B cell (primary cell): ENCODE data around the gene PTPRS. TPM values are rescaled to one million over a fixed set of nuclear protein-coding genes. Genes with fewer than 3 reads are reported as not detected.

Experiments used
- ATAC-seq: fragments of 200-7000 bp; cut with Tn5 transposase; one replicate; pipeline ENCODE4 v1.10.0; 2021; ENCODE audit warnings: low read depth, mild to moderate bottlenecking, moderate number of reproducible peaks, moderate library complexity
- CTCF ChIA-PET: fragments of 350-600 bp; sonication (Branson Sonifier 250); formaldehyde crosslinking; loops from one replicate; lab custom pipeline; 2021; ENCODE audit warnings: antibody characterized with exemption, inconsistent platforms; lab: Charles Lee
- POLR2A ChIA-PET: fragments of 350-600 bp; sonication (Branson Sonifier 250); formaldehyde crosslinking; loops from one replicate; lab custom pipeline; 2021; ENCODE audit warnings: antibody characterized with exemption; lab: Charles Lee
- DNase-seq: peaks from one replicate; pipeline ENCODE4 v3.0.0; 2013
- H2AFZ ChIP-seq: 2 replicates; pipeline ENCODE4 v1.6.1; 2012; ENCODE audit warnings: mild to moderate bottlenecking, low read depth, low read length; ENCODE audit not compliant: insufficient read depth, poor library complexity, severe bottlenecking
- H3K27ac ChIP-seq, 2 donors: 1 replicate in 1 of 2; 2 replicates in 1 of 2; pipeline ENCODE4 v1.5.1; 2012 to 2013; ENCODE audit warnings: low read length in 2 of 2, mild to moderate bottlenecking in 2 of 2, moderate library complexity in 1 of 2
- H3K27me3 ChIP-seq, 4 experiments: fragments of 200-600 bp in 1 of 4; sonication (generic) in 1 of 4; replicated peaks in 1 of 4; 1 replicate in 2 of 4; 2 replicates in 2 of 4; pipeline versions ENCODE4 v1.6.1 to v1.7.0; 2013 to 2016; ENCODE audit warnings: low read length in 3 of 4, mild to moderate bottlenecking in 2 of 4, mixed read lengths in 1 of 4, moderate library complexity in 1 of 4; ENCODE audit not compliant: insufficient read depth in 4 of 4, control insufficient read depth in 3 of 4; ENCODE audit errors: control extremely low read depth in 1 of 4
- H3K36me3 ChIP-seq, 2 experiments: replicated peaks in 1 of 2; 1 replicate in 1 of 2; 2 replicates in 1 of 2; pipeline versions ENCODE4 v1.6.1 to v1.7.1; 2013; ENCODE audit warnings: low read length in 1 of 2; ENCODE audit not compliant: insufficient read depth in 2 of 2, control insufficient read depth in 1 of 2; ENCODE audit errors: control extremely low read depth in 1 of 2, extremely low read depth in 1 of 2
- H3K4me1 ChIP-seq, 2 donors: fragments of 200-600 bp in 1 of 2; sonication (generic) in 1 of 2; 1 replicate in 1 of 2; 2 replicates in 1 of 2; pipeline versions ENCODE4 v1.5.1 to v1.6.1; 2013 to 2017; ENCODE audit warnings: low read length in 2 of 2; ENCODE audit not compliant: control insufficient read depth in 2 of 2, insufficient read depth in 2 of 2
- H3K4me2 ChIP-seq: replicated peaks from 2 replicates; pipeline ENCODE3; 2012; ENCODE audit warnings: mild to moderate bottlenecking, low read depth, low read length; ENCODE audit not compliant: poor library complexity, severe bottlenecking
- H3K4me3 ChIP-seq, 5 experiments: fragments of 200-600 bp in 1 of 5; sonication (generic) in 1 of 5; 1 replicate in 3 of 5; 2 replicates in 2 of 5; pipeline versions ENCODE4 v1.5.1 to v1.7.0; 2011 to 2016; ENCODE audit warnings: low read length in 4 of 5, mild to moderate bottlenecking in 4 of 5, low read depth in 2 of 5, control low read depth in 1 of 5, moderate library complexity in 1 of 5; ENCODE audit not compliant: insufficient read depth in 1 of 5; ENCODE audit errors: control extremely low read depth in 1 of 5, extremely low read depth in 1 of 5
- H3K79me2 ChIP-seq: fragments of 200-600 bp; sonication (generic); one replicate; pipeline ENCODE4 v1.6.0; 2016; ENCODE audit warnings: low read length; ENCODE audit not compliant: control insufficient read depth, insufficient read depth
- H3K9ac ChIP-seq: fragments of 200-600 bp; sonication (generic); 2 replicates; pipeline ENCODE4 v1.6.1; 2017; ENCODE audit warnings: mild to moderate bottlenecking, low read length, moderate library complexity
- H3K9me3 ChIP-seq, 3 donors: one replicate each; pipeline versions ENCODE4 v1.6.1 to v1.7.1; 2013; ENCODE audit warnings: low read length in 2 of 3; ENCODE audit not compliant: control insufficient read depth in 2 of 3, insufficient read depth in 1 of 3; ENCODE audit errors: control extremely low read depth in 1 of 3
- H4K20me1 ChIP-seq: 2 replicates; pipeline ENCODE4 v1.6.0; 2012; ENCODE audit warnings: mild to moderate bottlenecking, low read length; ENCODE audit not compliant: insufficient read depth, control insufficient read depth, poor library complexity, severe bottlenecking
- H3K27ac Mint-ChIP-seq: one replicate; pipeline ENCODE4 v1.8.0; 2021; ENCODE audit warnings: mixed read lengths
- H3K27me3 Mint-ChIP-seq: one replicate; pipeline ENCODE4 v1.8.0; 2021; ENCODE audit warnings: mixed read lengths
- H3K4me1 Mint-ChIP-seq: one replicate; pipeline ENCODE4 v1.8.0; 2021; ENCODE audit warnings: mixed read lengths
- H3K4me3 Mint-ChIP-seq: one replicate; pipeline ENCODE4 v1.8.0; 2021; ENCODE audit warnings: mixed read lengths
- H3K9me3 Mint-ChIP-seq: one replicate; pipeline ENCODE4 v1.8.0; 2022; ENCODE audit warnings: mixed read lengths; ENCODE audit not compliant: insufficient read depth
- CTCF ChIP-seq: fragments of 200-600 bp; IDR thresholded peaks from one replicate; pipeline ENCODE4 v1.8.0; 2022; ENCODE audit warnings: antibody characterized with exemption, mild to moderate bottlenecking
- EZH2 ChIP-seq: IDR thresholded peaks from 2 replicates; pipeline ENCODE4 v1.6.1; 2012; ENCODE audit warnings: borderline replicate concordance, low read depth, mild to moderate bottlenecking, moderate library complexity, low read length; ENCODE audit not compliant: insufficient read depth, poor library complexity, severe bottlenecking
- WGBS: methylation state at CpG from one replicate; pipeline ENCODE4 v1.1.5; 2013; ENCODE audit warnings: missing lambda C conversion rate; ENCODE audit not compliant: insufficient coverage; 5-methylcytosine and 5-hydroxymethylcytosine counted together
- intact Hi-C: fragments of 100-400 bp; cut with micrococcal nuclease; formaldehyde crosslinking; loops from one replicate; pipeline ENCODE4 v1.10.0; 2022
- polyA plus RNA-seq: library from polyadenylated mRNA; depleted of rRNA; stranded (reverse); fragments of >200 nt; gene quantifications from 2 replicates; pipeline ENCODE4 v1.2.3, GENCODE V29; 2012
- total RNA-seq, 2 donors: library from RNA; stranded (reverse); fragments of 120-200 nt in 1 of 2; gene quantifications; 1 replicate in 1 of 2; 2 replicates in 1 of 2; pipeline versions ENCODE4 v1.2.3 to v1.2.4, GENCODE V29; 2013 to 2022

Gene PTPRS
- total and polyA plus RNA-seq, 2 donors (not counting 1 experiment from before 2014, with no cell fraction given): 6.5 to 10.0 TPM

- no peak overlapping the region for H3K4me3 ChIP-seq
- H3K4me1 Mint-ChIP-seq: no peaks in the 10 kb centered on the region
- no peak overlapping the region for H3K9ac ChIP-seq
- no peak overlapping the region for H3K27ac Mint-ChIP-seq
- no peak for TF ChIP-seq CTCF
- TF ChIP-seq EZH2: no peak
- WGBS: 88% methylated on average over 6 of the region's 6 CpGs
- H3K36me3 ChIP-seq: no peaks in the 10 kb centered on the region
- DNase-seq: no peak
- no peaks in the 10 kb centered on the region for H3K9me3 Mint-ChIP-seq
- H3K9me3 ChIP-seq: peaks cover 0 to 6% (median 0%) of the 10 kb centered on the region in 3 donors
- no peak overlapping the region for H3K4me3 Mint-ChIP-seq
- H3K4me1 ChIP-seq: no peaks in the 10 kb centered on the region
- POLR2A ChIA-PET: no interaction called here
- no peak overlapping the region for H2AFZ ChIP-seq
- H4K20me1 ChIP-seq: no peaks in the 10 kb centered on the region
- no peaks in the 10 kb centered on the region for H3K79me2 ChIP-seq
- H3K27me3 Mint-ChIP-seq: no peaks in the 10 kb centered on the region
- ATAC-seq: no peak
- intact Hi-C loops: no loop called here
- CTCF ChIA-PET: no interaction called here
- no peak overlapping the region for H3K27ac ChIP-seq
- H3K27me3 ChIP-seq: peaks cover 0 to 2% (median 0%) of the 10 kb centered on the region in 4 experiments
- no peak overlapping the region for H3K4me2 ChIP-seq
Measured at GRCh38 chr19:5304486-5304885, 36.1 kb downstream of the PTPRS start.

GRCh38 chr19:5303208-5303607 is 37.4 kb downstream of the PTPRS start:
- Histone ChIP-seq H3K27me3 (peaks cover 0 to 2% (median 0%) of the 10 kb centered on the region in 4 experiments), H4K20me1 (no peaks in the 10 kb centered on the region), H3K4me3 (no peak overlapping the region), H3K27ac (no peak overlapping the region), H3K9me3 (peaks cover 0 to 16% (median 0%) of the 10 kb centered on the region in 3 donors), H3K36me3 (no peaks in the 10 kb centered on the region), H2AFZ (no peak overlapping the region), H3K9ac (no peak overlapping the region), H3K4me1 (no peaks in the 10 kb centered on the region), H3K79me2 (no peaks in the 10 kb centered on the region), H3K4me2 (no peak overlapping the region)
- Mint-ChIP-seq H3K27ac (no peak overlapping the region), H3K4me3 (no peak overlapping the region), H3K27me3 (no peaks in the 10 kb centered on the region), H3K9me3 (no peaks in the 10 kb centered on the region), H3K4me1 (no peaks in the 10 kb centered on the region)
- intact Hi-C loops: no loop called here
- no peak for TF ChIP-seq CTCF
- no peak for TF ChIP-seq EZH2
- POLR2A ChIA-PET: interaction anchor here (0.7 kb wide), 1 partner anchor 11 kb away, joined by 4 read pairs; no protein-coding TSS in a partner anchor
- CTCF ChIA-PET: no interaction called here
- ATAC-seq (no peak), DNase-seq (no peak)
- 82% methylated on average over 6 of the region's 7 CpGs for WGBS
